ENCODE data around the gene STXBP2. TPM values are rescaled to one million over a fixed set of nuclear protein-coding genes. Genes with fewer than 3 reads are reported as not detected.

Gene STXBP2
- total and polyA plus RNA-seq, 9 of the 15 experiments (the other 6 are each of a cell fraction or from before 2014, with no cell fraction given) = 2.5 to 163 (median 71.3) TPM

GRCh38 chr19:7680606-7681339 is 43.9 kb downstream of the STXBP2 start, which contains the start of gene TRAPPC5:
Gene TRAPPC5, plus strand, starts transcription at chr19:7680833. Its CDS starts 1,421 bp downstream, at chr19:7682254.
- BruUV-seq (replicated peaks) = no TSS peak
- POLR2A ChIA-PET = interaction anchor here (0.6 to 1.1 kb wide), 4 partner anchors 12 to 326 kb away, joined by 3 read pairs; no protein-coding TSS in a partner anchor
- Histone ChIP-seq H2AFZ (ENCODE audit: low read depth, low read length) (peak within 1 kb of the TSS; percentile 87), H3K27me3 (ENCODE audit: control insufficient read depth in 2 of 2, insufficient read depth in 2 of 2, low read length in 2 of 2) (0 out of 5 replicates have a peak, but pooled peaks cover 0 to 8% of the 10 kb centered on the region in 2 experiments), H4K20me1 (replicated peaks; ENCODE audit: control insufficient read depth, insufficient read depth, low read length) (no peaks in the 10 kb centered on the region), H3K4me1 (replicated peaks in 1 of 2; ENCODE audit: control insufficient read depth in 2 of 2, insufficient read depth in 2 of 2, low read length in 2 of 2) (peaks cover 10 to 26% of the 10 kb centered on the region in 2 experiments; a peak in 4 of 5 replicates), H3K4me2 (ENCODE audit: insufficient read depth, low read length) (peak within 1 kb of the TSS; percentile 87), H3K9me3 (replicated peaks; ENCODE audit: control insufficient read depth, insufficient read depth, low read depth, low read length) (no peaks in the 10 kb centered on the region), H3K27ac (ENCODE audit: extremely low read depth, low read depth, low read length) (peak within 1 kb of the TSS; percentile 79), H3K4me3 (peak within 1 kb of the TSS; percentile 95), H3K79me2 (ENCODE audit: control insufficient read depth, insufficient read depth, low read length) (peaks cover 15% of the 10 kb centered on the region; the same call in 2 of the 3 replicates), H3K9me1 (ENCODE audit: control insufficient read depth, insufficient read depth, low read length) (peaks cover 3% of the 10 kb centered on the region), H3K36me3 (ENCODE audit: control insufficient read depth, insufficient read depth, low read length) (peaks cover 10% of the 10 kb centered on the region; the same call in 2 of the 3 replicates), H3K9ac (ENCODE audit: insufficient read depth in 1 of 2, low read depth in 2 of 2, low read length in 2 of 2) (peak within 1 kb of the TSS; percentile 86 to 95)
- intact Hi-C loops (cut with micrococcal nuclease) (loop anchor here (2.0 to 10.0 kb wide), 4 partner anchors 28 to 326 kb away; no protein-coding TSS in a partner anchor), in situ Hi-C loops (cut with MboI) (loop anchor here (5.0 to 10.0 kb wide), 2 partner anchors 113 to 326 kb away; no protein-coding TSS in a partner anchor)
- 2% methylated on average over 30 of the region's 79 CpGs for WGBS (ENCODE audit: insufficient coverage, low coverage, missing lambda C conversion rate)
- DNase-seq (ENCODE audit: extremely low read depth in 1 of 4, low spot score in 3 of 4) = peak; percentile 89 to 96 (median 94)
- FAIRE-seq = no peak
- CTCF ChIA-PET (ENCODE audit: low intra/inter-chr PET ratio) = interaction anchor here (0.5 to 2.6 kb wide), 5 partner anchors 113 to 337 kb away, joined by 3 to 28 read pairs (median 3); no protein-coding TSS in a partner anchor
- ATAC-seq = peak; percentile 86
- TF ChIP-seq, protein P1, sequence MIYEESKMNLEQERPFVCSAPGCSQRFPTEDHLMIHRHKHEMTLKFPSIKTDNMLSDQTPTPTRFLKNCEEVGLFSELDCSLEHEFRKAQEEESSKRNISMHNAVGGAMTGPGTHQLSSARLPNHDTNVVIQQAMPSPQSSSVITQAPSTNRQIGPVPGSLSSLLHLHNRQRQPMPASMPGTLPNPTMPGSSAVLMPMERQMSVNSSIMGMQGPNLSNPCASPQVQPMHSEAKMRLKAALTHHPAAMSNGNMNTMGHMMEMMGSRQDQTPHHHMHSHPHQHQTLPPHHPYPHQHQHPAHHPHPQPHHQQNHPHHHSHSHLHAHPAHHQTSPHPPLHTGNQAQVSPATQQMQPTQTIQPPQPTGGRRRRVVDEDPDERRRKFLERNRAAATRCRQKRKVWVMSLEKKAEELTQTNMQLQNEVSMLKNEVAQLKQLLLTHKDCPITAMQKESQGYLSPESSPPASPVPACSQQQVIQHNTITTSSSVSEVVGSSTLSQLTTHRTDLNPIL (CRISPR knock-in tag; IDR thresholded peaks at IDR 0.05) = no peak
- TF ChIP-seq NFE2 (IDR thresholded peaks at IDR 0.05; ENCODE audit: low read depth) = no peak
- TF ChIP-seq, protein P2, sequence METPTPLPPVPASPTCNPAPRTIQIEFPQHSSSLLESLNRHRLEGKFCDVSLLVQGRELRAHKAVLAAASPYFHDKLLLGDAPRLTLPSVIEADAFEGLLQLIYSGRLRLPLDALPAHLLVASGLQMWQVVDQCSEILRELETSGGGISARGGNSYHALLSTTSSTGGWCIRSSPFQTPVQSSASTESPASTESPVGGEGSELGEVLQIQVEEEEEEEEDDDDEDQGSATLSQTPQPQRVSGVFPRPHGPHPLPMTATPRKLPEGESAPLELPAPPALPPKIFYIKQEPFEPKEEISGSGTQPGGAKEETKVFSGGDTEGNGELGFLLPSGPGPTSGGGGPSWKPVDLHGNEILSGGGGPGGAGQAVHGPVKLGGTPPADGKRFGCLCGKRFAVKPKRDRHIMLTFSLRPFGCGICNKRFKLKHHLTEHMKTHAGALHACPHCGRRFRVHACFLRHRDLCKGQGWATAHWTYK (CRISPR knock-in tag; IDR thresholded peaks at IDR 0.05) = peak; percentile 92
- no peak for TF ChIP-seq NR2C2 (CRISPR knock-in tag; IDR thresholded peaks at IDR 0.05)
- TF ChIP-seq NR2C2 (tag; IDR thresholded peaks at IDR 0.05) = no peak
- TF ChIP-seq THRAP3 (IDR thresholded peaks at IDR 0.05; ENCODE audit: borderline replicate concordance) = no peak
- TF ChIP-seq BACH1 (tag; IDR thresholded peaks at IDR 0.05) = no peak
- no peak for TF ChIP-seq USF1 (CRISPR knock-in tag; IDR thresholded peaks at IDR 0.05)
- TF ChIP-seq SIN3B (IDR thresholded peaks at IDR 0.05; ENCODE audit: low read depth) = 0 out of 2 replicates have a peak, but pooled peaks have one; percentile 36
- peak; percentile 79; the same call in 1 of the 2 replicates for TF ChIP-seq CTBP1 (IDR thresholded peaks at IDR 0.05; ENCODE audit: borderline replicate concordance)
- TF ChIP-seq XRCC5 (IDR thresholded peaks at IDR 0.05; ENCODE audit: low read depth, low read length) = no peak
- TF ChIP-seq, protein P3, sequence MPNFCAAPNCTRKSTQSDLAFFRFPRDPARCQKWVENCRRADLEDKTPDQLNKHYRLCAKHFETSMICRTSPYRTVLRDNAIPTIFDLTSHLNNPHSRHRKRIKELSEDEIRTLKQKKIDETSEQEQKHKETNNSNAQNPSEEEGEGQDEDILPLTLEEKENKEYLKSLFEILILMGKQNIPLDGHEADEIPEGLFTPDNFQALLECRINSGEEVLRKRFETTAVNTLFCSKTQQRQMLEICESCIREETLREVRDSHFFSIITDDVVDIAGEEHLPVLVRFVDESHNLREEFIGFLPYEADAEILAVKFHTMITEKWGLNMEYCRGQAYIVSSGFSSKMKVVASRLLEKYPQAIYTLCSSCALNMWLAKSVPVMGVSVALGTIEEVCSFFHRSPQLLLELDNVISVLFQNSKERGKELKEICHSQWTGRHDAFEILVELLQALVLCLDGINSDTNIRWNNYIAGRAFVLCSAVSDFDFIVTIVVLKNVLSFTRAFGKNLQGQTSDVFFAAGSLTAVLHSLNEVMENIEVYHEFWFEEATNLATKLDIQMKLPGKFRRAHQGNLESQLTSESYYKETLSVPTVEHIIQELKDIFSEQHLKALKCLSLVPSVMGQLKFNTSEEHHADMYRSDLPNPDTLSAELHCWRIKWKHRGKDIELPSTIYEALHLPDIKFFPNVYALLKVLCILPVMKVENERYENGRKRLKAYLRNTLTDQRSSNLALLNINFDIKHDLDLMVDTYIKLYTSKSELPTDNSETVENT (CRISPR knock-in tag; IDR thresholded peaks at IDR 0.05) = no peak
- no peak for TF ChIP-seq RBM22 (IDR thresholded peaks at IDR 0.05; ENCODE audit: low read depth, low read length, poor library complexity, severe bottlenecking)
- no peak for TF ChIP-seq MCM7 (IDR thresholded peaks at IDR 0.05)
- TF ChIP-seq TBL1XR1 (IDR thresholded peaks at IDR 0.05; ENCODE audit: low read length in 2 of 2) = no peak
- 0 out of 2 replicates have a peak, but pooled peaks have one; percentile 1 for TF ChIP-seq GABPB1 (CRISPR knock-in tag; IDR thresholded peaks at IDR 0.05)
